Smooth muscle cell (in vitro differentiated cells): Measurements from ENCODE around the gene PLCH2. TPM values are rescaled to one million over a fixed set of nuclear protein-coding genes. Genes with fewer than 3 reads are reported as not detected.
"Not testable (repeated sequence)": the region's sequence is repeated elsewhere in the genome, so short reads cannot be mapped to it uniquely, and the experiment has no call there.

Source experiments
- DNase-seq: peaks from one replicate; lab custom pipeline; 2025; ENCODE audit not compliant: unreplicated experiment; lab: John Stamatoyannopoulos, UW
- H2AFZ ChIP-seq: fragments of 200-600 bp; sonication (generic); 2 replicates; pipeline ENCODE4 v1.6.0; 2016; ENCODE audit warnings: antibody characterized with exemption, low read depth, mild to moderate bottlenecking
- H3F3A ChIP-seq: fragments of 200-600 bp; sonication (generic); 2 replicates; pipeline ENCODE4 v1.6.0; 2017; ENCODE audit warnings: antibody characterized with exemption, low read depth
- H3K27ac ChIP-seq: fragments of 200-600 bp; sonication (generic); 2 replicates; pipeline ENCODE4 v1.5.1; 2016; ENCODE audit warnings: low read depth, mild to moderate bottlenecking
- H3K27me3 ChIP-seq: fragments of 200-600 bp; sonication (generic); 2 replicates; pipeline ENCODE4 v1.6.1; 2016; ENCODE audit warnings: low read depth, mild to moderate bottlenecking
- H3K36me3 ChIP-seq: fragments of 200-600 bp; sonication (generic); 2 replicates; pipeline ENCODE4 v1.5.1; 2016; ENCODE audit warnings: low read depth
- H3K4me1 ChIP-seq: fragments of 200-600 bp; sonication (generic); 2 replicates; pipeline ENCODE4 v1.5.1; 2016; ENCODE audit warnings: low read depth
- H3K4me2 ChIP-seq: fragments of 200-600 bp; sonication (generic); 2 replicates; pipeline ENCODE4 v1.6.0; 2016; ENCODE audit warnings: mild to moderate bottlenecking
- H3K4me3 ChIP-seq: fragments of 200-600 bp; sonication (generic); 2 replicates; pipeline ENCODE4 v1.5.1; 2016; ENCODE audit warnings: mild to moderate bottlenecking
- H3K79me2 ChIP-seq: fragments of 200-600 bp; sonication (generic); 2 replicates; pipeline ENCODE4 v1.6.0; 2016; ENCODE audit warnings: low read depth, mild to moderate bottlenecking
- H3K9ac ChIP-seq: fragments of 200-600 bp; sonication (generic); 2 replicates; pipeline ENCODE4 v1.6.0; 2016; ENCODE audit warnings: low read depth
- H3K9me3 ChIP-seq: fragments of 200-600 bp; sonication (generic); replicated peaks from 2 replicates; pipeline ENCODE4 v1.5.1; 2016; ENCODE audit warnings: low read depth
- H4K20me1 ChIP-seq: fragments of 200-600 bp; sonication (generic); 2 replicates; pipeline ENCODE4 v1.6.0; 2016; ENCODE audit warnings: low read depth
- WGBS: methylation state at CpG from one replicate; pipeline ENCODE4 v1.1.7; 2016; ENCODE audit warnings: low lambda C conversion rate; 5-methylcytosine and 5-hydroxymethylcytosine counted together
- polyA plus RNA-seq: library from polyadenylated mRNA; unstranded; fragments of >200 nt; fragmentation: Nextera tagmentation; extraction: Ambion mirVana; gene quantifications from 2 replicates; pipeline ENCODE4 v1.2.1, GENCODE V29; 2016
- total RNA-seq: library from RNA; depleted of rRNA; stranded (reverse); fragments of >200 nt; gene quantifications from 2 replicates; pipeline ENCODE4 v1.2.3, GENCODE V29; 2014
- TF ChIP-seq, protein P1 (sequence below): fragments of 200-600 bp; sonication (generic); IDR thresholded peaks from 2 replicates; pipeline ENCODE4 v1.5.1; 2017; ENCODE audit warnings: borderline replicate concordance, mild to moderate bottlenecking, antibody characterized with exemption; ENCODE audit not compliant: insufficient read depth, poor library complexity, severe bottlenecking

Gene PLCH2
- total and polyA plus RNA-seq, 2 experiments from 2014 or later = 0.09 to 0.13 TPM

DNA sequence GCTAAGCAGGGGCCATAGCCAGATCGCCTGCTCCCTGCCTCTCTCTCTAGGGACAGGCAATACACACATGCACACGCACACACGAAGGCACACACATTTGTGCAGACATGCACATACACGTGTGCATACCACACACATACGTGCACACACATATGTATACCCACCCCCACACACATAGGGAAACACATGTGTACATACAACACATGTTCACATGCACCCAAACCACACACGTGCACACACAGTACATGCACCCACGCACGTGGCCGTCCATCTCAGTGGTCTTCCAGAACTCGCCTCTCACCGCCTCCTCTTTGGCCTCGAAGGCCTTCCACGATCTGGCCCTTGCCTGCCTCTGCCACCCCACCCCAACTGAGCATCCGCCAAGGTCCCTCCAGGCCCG is 38.5 kb upstream of the PLCH2 start:
- no peaks in the 10 kb centered on the region for H3K79me2 ChIP-seq

DNA sequence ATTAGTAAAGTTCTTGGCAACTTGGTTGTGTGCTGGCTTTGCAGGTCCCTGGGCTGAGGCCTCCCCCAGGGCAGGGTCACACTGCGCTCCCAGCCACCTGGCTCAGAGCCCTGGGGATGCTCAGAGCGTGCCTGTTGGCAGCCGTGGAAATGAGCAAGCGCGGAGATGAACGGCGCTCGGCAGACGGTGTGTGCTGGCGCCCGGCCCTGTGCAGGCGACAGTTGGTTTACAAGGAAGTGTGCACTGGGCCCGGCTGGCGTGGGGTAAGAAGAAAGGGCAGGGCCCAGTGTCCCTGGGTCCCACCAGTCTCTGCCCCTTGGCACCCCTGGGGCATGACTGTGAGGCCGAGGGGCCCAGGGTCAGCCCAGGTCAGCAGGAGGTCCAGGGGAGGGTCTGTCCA is 38.1 kb upstream of the PLCH2 start:
- Histone ChIP-seq H3K4me1 (peaks cover 1% of the 10 kb centered on the region), H3K4me3 (no peak overlapping the region), H3K79me2 (no peaks in the 10 kb centered on the region), H3K9ac (no peak overlapping the region), H3K27ac (no peak overlapping the region), H4K20me1 (no peaks in the 10 kb centered on the region), H3F3A (no peaks in the 10 kb centered on the region), H3K36me3 (no peaks in the 10 kb centered on the region), H3K27me3 (peaks cover 33% of the 10 kb centered on the region), H3K4me2 (no peak overlapping the region), H3K9me3 (no peaks in the 10 kb centered on the region), H2AFZ (no peak overlapping the region)
- no peak for DNase-seq
- TF ChIP-seq, protein P1, sequence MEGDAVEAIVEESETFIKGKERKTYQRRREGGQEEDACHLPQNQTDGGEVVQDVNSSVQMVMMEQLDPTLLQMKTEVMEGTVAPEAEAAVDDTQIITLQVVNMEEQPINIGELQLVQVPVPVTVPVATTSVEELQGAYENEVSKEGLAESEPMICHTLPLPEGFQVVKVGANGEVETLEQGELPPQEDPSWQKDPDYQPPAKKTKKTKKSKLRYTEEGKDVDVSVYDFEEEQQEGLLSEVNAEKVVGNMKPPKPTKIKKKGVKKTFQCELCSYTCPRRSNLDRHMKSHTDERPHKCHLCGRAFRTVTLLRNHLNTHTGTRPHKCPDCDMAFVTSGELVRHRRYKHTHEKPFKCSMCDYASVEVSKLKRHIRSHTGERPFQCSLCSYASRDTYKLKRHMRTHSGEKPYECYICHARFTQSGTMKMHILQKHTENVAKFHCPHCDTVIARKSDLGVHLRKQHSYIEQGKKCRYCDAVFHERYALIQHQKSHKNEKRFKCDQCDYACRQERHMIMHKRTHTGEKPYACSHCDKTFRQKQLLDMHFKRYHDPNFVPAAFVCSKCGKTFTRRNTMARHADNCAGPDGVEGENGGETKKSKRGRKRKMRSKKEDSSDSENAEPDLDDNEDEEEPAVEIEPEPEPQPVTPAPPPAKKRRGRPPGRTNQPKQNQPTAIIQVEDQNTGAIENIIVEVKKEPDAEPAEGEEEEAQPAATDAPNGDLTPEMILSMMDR = no peak
- 91% methylated on average over 15 of the region's 15 CpGs for WGBS

More for the DNA sequence above, 38.5 kb upstream of the PLCH2 start:
- TF ChIP-seq, protein P1 = no peak
- Histone ChIP-seq H2AFZ (no peak overlapping the region), H4K20me1 (no peaks in the 10 kb centered on the region), H3K4me3 (no peak overlapping the region), H3K27me3 (peaks cover 29% of the 10 kb centered on the region), H3F3A (no peaks in the 10 kb centered on the region), H3K9ac (no peak overlapping the region), H3K36me3 (no peaks in the 10 kb centered on the region), H3K9me3 (no peaks in the 10 kb centered on the region), H3K4me2 (no peak overlapping the region), H3K4me1 (no peaks in the 10 kb centered on the region), H3K27ac (no peak overlapping the region)
- 85% methylated on average over 14 of the region's 15 CpGs for WGBS
- DNase-seq = no peak

DNA sequence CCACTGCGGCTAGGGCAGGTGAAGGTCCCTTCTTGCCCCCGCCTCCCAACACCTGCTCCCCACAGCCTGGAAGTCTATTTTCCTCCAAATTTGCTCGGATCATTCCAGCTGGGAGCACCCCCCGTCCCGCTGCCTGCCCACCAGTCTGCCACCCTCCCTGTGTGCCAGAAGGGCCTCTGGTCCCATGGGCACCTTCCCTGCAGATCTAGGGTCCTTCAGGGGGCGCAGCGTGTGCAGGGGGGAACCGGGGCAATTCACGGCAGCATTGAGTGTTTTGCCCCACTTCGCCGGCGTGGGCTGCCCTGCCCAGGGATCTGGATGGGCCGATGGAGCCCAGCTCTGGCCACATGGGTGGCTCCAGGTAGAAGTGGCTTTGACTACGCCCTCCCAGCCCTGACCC is 37.4 kb upstream of the PLCH2 start:
- Histone ChIP-seq H3K27me3 (peaks cover 37% of the 10 kb centered on the region), H3K4me2 (no peak overlapping the region), H4K20me1 (no peaks in the 10 kb centered on the region), H3K4me1 (peaks cover 3% of the 10 kb centered on the region), H2AFZ (no peak overlapping the region), H3K9me3 (no peaks in the 10 kb centered on the region), H3K36me3 (no peaks in the 10 kb centered on the region), H3K4me3 (no peak overlapping the region), H3K27ac (no peak overlapping the region), H3K79me2 (no peaks in the 10 kb centered on the region), H3F3A (no peaks in the 10 kb centered on the region), H3K9ac (no peak overlapping the region)
- DNase-seq = no peak
- whole genome bisulfite sequencing = 91% methylated on average over 14 of the region's 14 CpGs
- TF ChIP-seq, protein P1 = no peak

DNA sequence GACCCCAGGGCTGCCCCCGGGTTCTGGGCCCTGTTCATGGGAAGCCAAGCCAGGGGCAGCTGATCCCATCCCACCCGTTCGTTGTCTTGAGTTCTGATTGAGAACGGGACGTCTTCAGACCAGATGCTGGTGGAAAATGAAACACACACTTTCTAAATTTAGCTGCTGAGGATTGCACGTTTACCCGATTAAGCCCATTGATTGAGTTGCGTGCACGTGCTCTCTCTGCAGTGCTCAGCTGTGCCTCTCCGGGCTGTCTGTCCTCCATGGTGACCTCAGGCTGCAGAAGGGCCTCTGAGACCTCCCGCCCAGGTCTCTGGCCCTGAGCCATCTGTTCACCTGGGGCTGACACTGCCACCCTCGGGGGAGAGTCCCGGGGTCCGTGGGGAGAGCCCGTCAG is 36.7 kb upstream of the PLCH2 start:
- Histone ChIP-seq H3K9me3 (no peaks in the 10 kb centered on the region), H3K4me3 (no peak overlapping the region), H3K4me2 (no peak overlapping the region), H2AFZ (no peak overlapping the region), H4K20me1 (no peaks in the 10 kb centered on the region), H3K27me3 (peaks cover 37% of the 10 kb centered on the region), H3K9ac (no peak overlapping the region), H3K36me3 (no peaks in the 10 kb centered on the region), H3K27ac (no peak overlapping the region), H3K4me1 (peaks cover 3% of the 10 kb centered on the region), H3K79me2 (no peaks in the 10 kb centered on the region), H3F3A (no peaks in the 10 kb centered on the region)
- no peak for DNase-seq
- 94% methylated on average over 15 of the region's 15 CpGs for WGBS
- TF ChIP-seq, protein P1 = no peak

DNA sequence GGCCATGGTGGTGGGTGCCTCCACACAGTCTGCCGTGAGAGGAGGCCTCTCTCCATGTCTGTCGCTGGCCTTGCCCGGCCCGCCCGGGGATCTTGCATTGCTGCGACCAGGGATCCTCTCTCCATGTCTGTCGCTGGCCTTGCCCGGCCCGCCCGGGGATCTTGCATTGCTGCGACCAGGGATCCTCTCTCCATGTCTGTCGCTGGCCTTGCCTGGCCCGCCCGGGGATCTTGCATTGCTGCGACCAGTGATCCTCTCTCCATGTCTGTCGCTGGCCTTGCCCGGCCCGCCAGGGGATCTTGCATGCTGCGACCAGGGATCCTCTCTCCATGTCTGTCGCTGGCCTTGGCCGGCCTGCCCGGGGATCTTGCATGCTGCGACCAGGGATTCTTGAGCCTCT is 35.7 kb upstream of the PLCH2 start:
- H2AFZ ChIP-seq, H3K27ac ChIP-seq, H3K4me1 ChIP-seq, H4K20me1 ChIP-seq, H3F3A ChIP-seq, H3K79me2 ChIP-seq, DNase-seq, H3K9ac ChIP-seq, H3K36me3 ChIP-seq, H3K4me3 ChIP-seq, H3K9me3 ChIP-seq, H3K4me2 ChIP-seq: not testable (repeated sequence)
- peaks cover 43% of the 10 kb centered on the region for H3K27me3 ChIP-seq
- WGBS = 94% methylated on average over 23 of the region's 23 CpGs
